Measurements from ENCODE around the gene RAPGEF6.
"Not testable (repeated sequence)": the region's sequence is repeated elsewhere in the genome, so short reads cannot be mapped to it uniquely, and the experiment has no call there.

The RAPGEF6 gene

GRCh38 chr5:131514316-131515283, 120.4 kb downstream of the RAPGEF6 start:
- H3K4me1 ChIP-seq = no peaks in the 10 kb centered on the region
- DNase-seq (ENCODE audit: low spot score in 2 of 2) = no peak
- peaks cover 9% of the 10 kb centered on the region for H3K36me3 ChIP-seq (replicated peaks)
- H3K4me3 ChIP-seq = no peak overlapping the region
- no peaks in the 10 kb centered on the region for H3K9me3 ChIP-seq
- no peaks in the 10 kb centered on the region for H3K27me3 ChIP-seq (ENCODE audit: low read depth)
- in situ Hi-C loops (cut with MboI; ENCODE audit: low sequenced_read_pairs) = no loop called here

- H3K36me3 ChIP-seq (replicated peaks) = peaks cover 7% of the 10 kb centered on the region
These were observed 121.2 kb downstream of the RAPGEF6 start for GRCh38 chr5:131513780-131514179.

GRCh38 chr5:131511934-131512333, 123.1 kb downstream of the RAPGEF6 start:
- Histone ChIP-seq H3K4me1 (no peaks in the 10 kb centered on the region), H3K36me3 (replicated peaks) (peaks cover 7% of the 10 kb centered on the region), H3K27me3 (ENCODE audit: low read depth) (no peaks in the 10 kb centered on the region), H3K4me3 (no peak overlapping the region), H3K9me3 (no peaks in the 10 kb centered on the region)
- in situ Hi-C loops (cut with MboI; ENCODE audit: low sequenced_read_pairs) = no loop called here
- DNase-seq (ENCODE audit: low spot score in 2 of 2) = no peak

More at GRCh38 chr5:131513780-131514179, 121.2 kb downstream of the RAPGEF6 start:
- in situ Hi-C loops (cut with MboI; ENCODE audit: low sequenced_read_pairs) = no loop called here
- Histone ChIP-seq H3K4me3 (no peak overlapping the region), H3K27me3 (ENCODE audit: low read depth) (no peaks in the 10 kb centered on the region), H3K4me1 (no peaks in the 10 kb centered on the region), H3K9me3 (no peaks in the 10 kb centered on the region)
- DNase-seq (ENCODE audit: low spot score in 2 of 2) = no peak

- in situ Hi-C loops (cut with MboI; ENCODE audit: low sequenced_read_pairs) = no loop called here
- H3K27me3 ChIP-seq (ENCODE audit: low read depth) = no peaks in the 10 kb centered on the region
- no peak overlapping the region for H3K4me3 ChIP-seq
- no peak for DNase-seq (ENCODE audit: low spot score in 2 of 2)
- H3K4me1 ChIP-seq = no peaks in the 10 kb centered on the region
- no peaks in the 10 kb centered on the region for H3K9me3 ChIP-seq
- H3K36me3 ChIP-seq (replicated peaks) = peaks cover 7% of the 10 kb centered on the region
These were observed 125.2 kb downstream of the RAPGEF6 start for GRCh38 chr5:131509801-131510200.

GRCh38 chr5:131505237-131505908, 129.7 kb downstream of the RAPGEF6 start:
- Histone ChIP-seq H3K36me3 (replicated peaks) (peaks cover 12% of the 10 kb centered on the region), H3K4me1 (no peaks in the 10 kb centered on the region), H3K4me3 (no peak overlapping the region), H3K27me3 (ENCODE audit: low read depth) (no peaks in the 10 kb centered on the region), H3K9me3 (no peaks in the 10 kb centered on the region)
- DNase-seq (ENCODE audit: low spot score in 2 of 2) = no peak
- in situ Hi-C loops (cut with MboI; ENCODE audit: low sequenced_read_pairs) = no loop called here

GRCh38 chr5:131496400-131496713, 138.7 kb downstream of the RAPGEF6 start:
- no peaks in the 10 kb centered on the region for H3K27me3 ChIP-seq (ENCODE audit: low read depth)
- H3K4me1 ChIP-seq = peaks cover 9% of the 10 kb centered on the region
- H3K36me3 ChIP-seq (replicated peaks) = peaks cover 26% of the 10 kb centered on the region
- in situ Hi-C loops (cut with MboI; ENCODE audit: low sequenced_read_pairs) = no loop called here
- DNase-seq (ENCODE audit: low spot score in 2 of 2) = no peak
- H3K9me3 ChIP-seq = no peaks in the 10 kb centered on the region
- H3K4me3 ChIP-seq = no peak overlapping the region

- in situ Hi-C loops (cut with MboI; ENCODE audit: low sequenced_read_pairs) = no loop called here
- Histone ChIP-seq H3K9me3 (no peaks in the 10 kb centered on the region), H3K36me3 (replicated peaks) (peaks cover 30% of the 10 kb centered on the region), H3K27me3 (ENCODE audit: low read depth) (no peaks in the 10 kb centered on the region), H3K4me1 (peaks cover 9% of the 10 kb centered on the region), H3K4me3 (no peak overlapping the region)
- DNase-seq (ENCODE audit: low spot score in 2 of 2) = no peak
These were observed 139.3 kb downstream of the RAPGEF6 start for GRCh38 chr5:131495536-131496399.

GRCh38 chr5:131491749-131492148, 143.3 kb downstream of the RAPGEF6 start:
- DNase-seq (ENCODE audit: low spot score in 2 of 2) = no peak
- in situ Hi-C loops (cut with MboI; ENCODE audit: low sequenced_read_pairs) = no loop called here
- no peaks in the 10 kb centered on the region for H3K9me3 ChIP-seq
- peaks cover 31% of the 10 kb centered on the region for H3K36me3 ChIP-seq (replicated peaks)
- H3K27me3 ChIP-seq (ENCODE audit: low read depth) = no peaks in the 10 kb centered on the region
- no peak overlapping the region for H3K4me3 ChIP-seq
- no peaks in the 10 kb centered on the region for H3K4me1 ChIP-seq

- Histone ChIP-seq H3K4me1 (no peaks in the 10 kb centered on the region), H3K27me3 (ENCODE audit: low read depth) (no peaks in the 10 kb centered on the region), H3K9me3 (no peaks in the 10 kb centered on the region), H3K36me3 (replicated peaks) (peaks cover 17% of the 10 kb centered on the region), H3K4me3 (no peak overlapping the region)
- no peak for DNase-seq (ENCODE audit: low spot score in 2 of 2)
- in situ Hi-C loops (cut with MboI; ENCODE audit: low sequenced_read_pairs) = no loop called here
These were observed 146.6 kb downstream of the RAPGEF6 start for GRCh38 chr5:131488463-131488862.

- H3K4me3 ChIP-seq; H3K27me3 ChIP-seq (ENCODE audit: low read depth); DNase-seq (ENCODE audit: low spot score in 2 of 2); H3K4me1 ChIP-seq; in situ Hi-C loops (cut with MboI; ENCODE audit: low sequenced_read_pairs); H3K9me3 ChIP-seq: not testable (repeated sequence)
- H3K36me3 ChIP-seq (replicated peaks) = peaks cover 16% of the 10 kb centered on the region
These were observed 147.7 kb downstream of the RAPGEF6 start for GRCh38 chr5:131487371-131487770.

GRCh38 chr5:131482617-131483016, 152.4 kb downstream of the RAPGEF6 start:
- Histone ChIP-seq H3K36me3 (replicated peaks) (peaks cover 11% of the 10 kb centered on the region), H3K9me3 (no peaks in the 10 kb centered on the region), H3K4me1 (no peaks in the 10 kb centered on the region), H3K27me3 (ENCODE audit: low read depth) (no peaks in the 10 kb centered on the region), H3K4me3 (no peak overlapping the region)
- in situ Hi-C loops (cut with MboI; ENCODE audit: low sequenced_read_pairs) = no loop called here
- no peak for DNase-seq (ENCODE audit: low spot score in 2 of 2)

GRCh38 chr5:131481569-131481968, 153.5 kb downstream of the RAPGEF6 start:
- in situ Hi-C loops (cut with MboI; ENCODE audit: low sequenced_read_pairs) = no loop called here
- Histone ChIP-seq H3K36me3 (replicated peaks) (peaks cover 6% of the 10 kb centered on the region; the same call in 1 of the 2 replicates), H3K4me3 (no peak overlapping the region), H3K4me1 (no peaks in the 10 kb centered on the region), H3K9me3 (no peaks in the 10 kb centered on the region), H3K27me3 (ENCODE audit: low read depth) (no peaks in the 10 kb centered on the region)
- DNase-seq (ENCODE audit: low spot score in 2 of 2) = no peak

- in situ Hi-C loops (cut with MboI; ENCODE audit: low sequenced_read_pairs) = no loop called here
- no peak for DNase-seq (ENCODE audit: low spot score in 2 of 2)
- peaks cover 9% of the 10 kb centered on the region; the same call in 1 of the 2 replicates for H3K36me3 ChIP-seq (replicated peaks)
- H3K4me3 ChIP-seq = no peak overlapping the region
- no peaks in the 10 kb centered on the region for H3K4me1 ChIP-seq
- H3K9me3 ChIP-seq = no peaks in the 10 kb centered on the region
- no peaks in the 10 kb centered on the region for H3K27me3 ChIP-seq (ENCODE audit: low read depth)
These were observed 159.5 kb downstream of the RAPGEF6 start for GRCh38 chr5:131475541-131475941.

Data from HAP-1 (cell line).